ENCODE measurements around the gene MRTO4. TPM values are rescaled to one million over a fixed set of nuclear protein-coding genes. Genes with fewer than 3 reads are reported as not detected.
"Not testable (repeated sequence)": the region's sequence is repeated elsewhere in the genome, so short reads cannot be mapped to it uniquely, and the experiment has no call there.

MRTO4 gene
- total RNA-seq, 1 donor from 2014 or later: 20.4 TPM

DNA sequence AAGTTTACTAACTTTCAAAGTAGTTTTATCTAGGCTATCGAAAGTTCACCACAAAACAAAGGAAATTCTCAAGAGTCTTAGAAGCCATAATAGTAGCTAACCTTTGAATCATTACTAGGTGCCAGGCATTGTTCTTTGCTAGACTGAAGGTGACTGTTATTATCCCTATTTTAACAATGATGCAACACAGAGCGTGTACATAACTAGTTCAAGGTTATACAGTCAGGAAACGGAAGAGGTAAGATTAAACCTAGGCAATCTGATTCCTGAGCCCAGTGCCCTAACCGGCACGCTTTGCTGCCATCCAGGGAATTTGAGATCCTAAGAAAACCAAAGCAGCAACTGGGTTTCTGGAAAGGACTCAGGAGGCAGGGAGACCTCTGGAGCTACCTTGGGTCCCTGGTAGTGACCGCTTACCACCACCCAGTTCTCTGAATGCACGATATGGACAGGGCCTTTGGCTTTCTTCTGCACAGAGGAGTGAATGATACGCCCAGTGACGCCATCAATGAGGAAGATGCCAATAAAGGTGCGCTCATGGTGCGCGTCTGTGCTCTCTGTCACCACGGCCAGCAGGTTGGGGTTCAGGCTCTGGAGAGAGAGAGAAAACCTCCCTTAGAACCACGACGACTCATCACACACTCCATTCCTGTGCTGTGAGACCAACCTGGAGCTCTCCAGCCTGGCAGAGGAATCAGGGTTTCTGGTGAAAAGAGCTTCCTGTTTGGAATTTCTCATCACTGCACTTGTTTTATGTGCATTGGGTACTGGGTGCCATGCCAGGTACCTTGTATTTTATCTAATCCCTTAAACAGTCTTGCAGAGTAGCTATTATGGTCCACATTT is 28.4 kb upstream of the MRTO4 start:
- Histone ChIP-seq H3K4me1 (ENCODE audit: control insufficient read depth in 3 of 3, insufficient read depth in 3 of 3, low read length in 3 of 3) (peaks cover 39 to 45% (median 44%) of the 10 kb centered on the region in 3 donors), H3K27ac (ENCODE audit: low read depth, low read length) (peak overlapping the region; percentile 57), H3K27me3 (ENCODE audit: control insufficient read depth in 3 of 3, insufficient read depth in 3 of 3, low read length in 3 of 3) (no peaks in the 10 kb centered on the region), H3K9ac (ENCODE audit: low read depth in 1 of 3, low read length in 3 of 3) (peak overlapping the region in 1 of 3 donors; percentile 4), H3K9me3 (ENCODE audit: control insufficient read depth in 3 of 3, low read length in 3 of 3) (no peaks in the 10 kb centered on the region), H3K4me3 (ENCODE audit: low read length in 3 of 3) (no peak overlapping the region), H3K36me3 (ENCODE audit: control insufficient read depth in 3 of 3, insufficient read depth in 3 of 3, low read length in 3 of 3) (peaks cover 30 to 63% (median 56%) of the 10 kb centered on the region in 3 donors)

DNA sequence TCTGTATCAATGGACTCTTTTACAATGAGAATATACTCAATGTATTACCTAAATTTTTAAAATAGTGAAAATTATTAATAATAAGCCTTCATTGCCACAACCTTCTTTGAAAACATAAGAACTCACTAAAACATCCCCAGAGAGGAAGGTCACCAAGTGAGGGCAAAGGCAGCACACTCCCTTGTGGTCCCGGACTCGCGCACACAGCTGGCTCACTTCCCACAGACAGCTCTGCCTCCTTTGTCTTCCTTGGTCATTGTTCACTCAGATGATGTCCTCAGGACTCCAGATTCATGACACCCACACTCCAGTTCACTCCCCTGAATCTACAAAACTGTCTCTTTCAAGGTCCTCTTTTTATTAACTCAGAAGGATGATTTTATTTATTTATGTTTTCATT is 22.4 kb upstream of the MRTO4 start:
- Histone ChIP-seq H3K4me3 (ENCODE audit: low read length in 3 of 3) (no peak overlapping the region), H3K9me3 (ENCODE audit: control insufficient read depth in 3 of 3, low read length in 3 of 3) (no peaks in the 10 kb centered on the region), H3K4me1 (ENCODE audit: control insufficient read depth in 3 of 3, insufficient read depth in 3 of 3, low read length in 3 of 3) (peaks cover 17 to 25% (median 17%) of the 10 kb centered on the region in 3 donors), H3K36me3 (ENCODE audit: control insufficient read depth in 3 of 3, insufficient read depth in 3 of 3, low read length in 3 of 3) (peaks cover 35 to 65% (median 65%) of the 10 kb centered on the region in 3 donors), H3K27me3 (ENCODE audit: control insufficient read depth in 3 of 3, insufficient read depth in 3 of 3, low read length in 3 of 3) (no peaks in the 10 kb centered on the region), H3K27ac (ENCODE audit: low read depth, low read length) (no peak overlapping the region), H3K9ac (ENCODE audit: low read depth in 1 of 3, low read length in 3 of 3) (no peak overlapping the region)

DNA sequence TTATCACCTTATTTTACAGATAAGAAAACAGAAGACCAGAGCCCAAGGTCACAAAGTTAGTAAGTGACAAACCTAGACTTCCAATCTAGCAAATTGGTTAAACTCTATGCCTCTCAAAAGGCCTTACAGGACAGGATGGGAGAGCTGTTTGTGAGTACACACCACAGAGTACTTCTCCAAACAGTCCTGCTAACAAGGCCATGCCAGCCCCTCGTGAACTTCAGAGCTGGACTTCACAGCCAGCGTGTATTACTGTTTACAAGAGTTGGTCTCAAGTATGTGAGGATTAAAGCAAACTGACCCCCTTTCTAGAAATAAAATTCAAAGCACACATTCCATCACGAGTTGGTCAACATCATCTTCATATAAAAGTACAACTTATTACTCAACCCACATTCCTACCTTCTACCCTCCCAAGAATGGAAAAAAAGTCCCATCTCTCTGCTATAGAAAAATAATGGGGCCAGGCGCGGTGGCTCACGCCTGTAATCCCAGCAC is 21.7 kb upstream of the MRTO4 start:
- no peak overlapping the region for H3K4me3 ChIP-seq (ENCODE audit: low read length in 3 of 3)
- peaks cover 17 to 26% (median 18%) of the 10 kb centered on the region in 3 donors for H3K4me1 ChIP-seq (ENCODE audit: control insufficient read depth in 3 of 3, insufficient read depth in 3 of 3, low read length in 3 of 3)
- peaks cover 37 to 62% (median 60%) of the 10 kb centered on the region in 3 donors for H3K36me3 ChIP-seq (ENCODE audit: control insufficient read depth in 3 of 3, insufficient read depth in 3 of 3, low read length in 3 of 3)
- H3K27me3 ChIP-seq (ENCODE audit: control insufficient read depth in 3 of 3, insufficient read depth in 3 of 3, low read length in 3 of 3): no peaks in the 10 kb centered on the region
- H3K27ac ChIP-seq (ENCODE audit: low read depth, low read length): no peak overlapping the region
- no peak overlapping the region for H3K9ac ChIP-seq (ENCODE audit: low read depth in 1 of 3, low read length in 3 of 3)
- H3K9me3 ChIP-seq (ENCODE audit: control insufficient read depth in 3 of 3, low read length in 3 of 3): no peaks in the 10 kb centered on the region

DNA sequence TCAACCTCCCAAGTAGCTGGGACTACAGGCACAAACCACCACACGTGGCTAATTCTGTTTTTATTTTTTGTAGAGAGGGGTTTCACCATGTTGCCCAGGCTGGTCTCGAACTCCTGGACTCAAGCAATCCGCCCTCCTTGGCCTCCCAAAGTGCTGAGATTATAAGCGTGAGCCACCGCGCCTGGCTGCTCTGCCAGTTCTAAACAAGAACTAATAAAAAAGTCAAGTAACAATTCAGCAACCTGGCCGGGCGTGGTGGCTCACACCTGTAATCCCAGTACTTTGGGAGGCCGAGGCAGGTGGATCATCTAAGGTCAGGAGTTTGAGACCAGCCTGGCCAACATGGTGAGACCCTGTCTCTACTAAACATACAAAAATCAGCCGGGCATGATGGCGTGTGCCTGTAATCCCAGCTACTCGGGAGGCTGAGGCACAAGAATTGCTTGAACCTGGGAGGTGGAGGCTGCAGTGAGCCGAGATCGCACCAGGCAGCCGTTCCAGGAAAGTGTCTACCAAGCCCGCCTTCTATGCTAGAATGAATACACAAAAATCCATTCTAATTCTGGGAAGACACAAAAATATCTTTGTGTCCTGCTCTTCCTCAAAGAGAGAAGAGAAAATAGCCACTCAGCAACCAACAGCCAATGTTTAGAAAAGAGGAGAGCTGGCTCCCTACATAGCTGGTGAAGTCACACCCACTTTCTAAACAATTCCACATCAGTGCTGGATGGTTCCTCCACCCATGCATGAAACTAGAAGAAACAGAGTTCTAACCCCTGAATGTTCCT is 19.7 kb upstream of the MRTO4 start:
- not testable (repeated sequence) for H3K27me3 ChIP-seq (ENCODE audit: control insufficient read depth in 3 of 3, insufficient read depth in 3 of 3, low read length in 3 of 3); H3K9me3 ChIP-seq (ENCODE audit: control insufficient read depth in 3 of 3, low read length in 3 of 3); H3K9ac ChIP-seq (ENCODE audit: low read depth in 1 of 3, low read length in 3 of 3); H3K27ac ChIP-seq (ENCODE audit: low read depth, low read length); H3K4me3 ChIP-seq (ENCODE audit: low read length in 3 of 3)
- H3K36me3 ChIP-seq (ENCODE audit: control insufficient read depth in 3 of 3, insufficient read depth in 3 of 3, low read length in 3 of 3): peaks cover 29 to 58% (median 46%) of the 10 kb centered on the region in 3 donors
- peaks cover 17 to 26% (median 18%) of the 10 kb centered on the region in 3 donors for H3K4me1 ChIP-seq (ENCODE audit: control insufficient read depth in 3 of 3, insufficient read depth in 3 of 3, low read length in 3 of 3)

DNA sequence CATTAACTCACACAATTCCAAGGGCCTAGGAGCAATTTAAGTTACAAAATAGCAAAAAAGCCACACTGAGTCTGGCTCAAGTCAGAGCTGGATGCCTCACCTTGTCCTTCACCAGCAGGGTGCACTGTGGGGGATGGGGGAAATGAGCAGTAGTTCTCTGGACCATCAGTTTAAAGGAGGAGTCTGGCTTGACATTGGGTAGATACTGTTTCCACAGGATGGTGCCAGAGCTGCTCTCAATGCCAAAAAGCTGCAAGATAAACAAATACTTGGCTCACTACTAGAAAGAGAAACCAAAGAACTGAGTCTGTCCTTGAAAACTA is 19.1 kb upstream of the MRTO4 start:
- Histone ChIP-seq H3K4me1 (ENCODE audit: control insufficient read depth in 3 of 3, insufficient read depth in 3 of 3, low read length in 3 of 3) (peaks cover 17 to 26% (median 18%) of the 10 kb centered on the region in 3 donors), H3K27ac (ENCODE audit: low read depth, low read length) (peak overlapping the region; percentile 21), H3K36me3 (ENCODE audit: control insufficient read depth in 3 of 3, insufficient read depth in 3 of 3, low read length in 3 of 3) (peaks cover 31 to 59% (median 46%) of the 10 kb centered on the region in 3 donors), H3K9me3 (ENCODE audit: control insufficient read depth in 3 of 3, low read length in 3 of 3) (no peaks in the 10 kb centered on the region), H3K27me3 (ENCODE audit: control insufficient read depth in 3 of 3, insufficient read depth in 3 of 3, low read length in 3 of 3) (no peaks in the 10 kb centered on the region), H3K9ac (ENCODE audit: low read depth in 1 of 3, low read length in 3 of 3) (no peak overlapping the region), H3K4me3 (ENCODE audit: low read length in 3 of 3) (no peak overlapping the region)

GRCh38 chr1:19234224-19234623 is 17.4 kb upstream of the MRTO4 start:
- Histone ChIP-seq H3K4me1 (ENCODE audit: control insufficient read depth in 3 of 3, insufficient read depth in 3 of 3, low read length in 3 of 3) (peaks cover 19 to 28% (median 21%) of the 10 kb centered on the region in 3 donors), H3K27me3 (ENCODE audit: control insufficient read depth in 3 of 3, insufficient read depth in 3 of 3, low read length in 3 of 3) (no peaks in the 10 kb centered on the region), H3K27ac (ENCODE audit: low read depth, low read length) (no peak overlapping the region), H3K9ac (ENCODE audit: low read depth in 1 of 3, low read length in 3 of 3) (peak overlapping the region in 1 of 3 donors; percentile 1), H3K36me3 (ENCODE audit: control insufficient read depth in 3 of 3, insufficient read depth in 3 of 3, low read length in 3 of 3) (peaks cover 46 to 68% (median 61%) of the 10 kb centered on the region in 3 donors), H3K9me3 (ENCODE audit: control insufficient read depth in 3 of 3, low read length in 3 of 3) (no peaks in the 10 kb centered on the region), H3K4me3 (ENCODE audit: low read length in 3 of 3) (no peak overlapping the region)

DNA sequence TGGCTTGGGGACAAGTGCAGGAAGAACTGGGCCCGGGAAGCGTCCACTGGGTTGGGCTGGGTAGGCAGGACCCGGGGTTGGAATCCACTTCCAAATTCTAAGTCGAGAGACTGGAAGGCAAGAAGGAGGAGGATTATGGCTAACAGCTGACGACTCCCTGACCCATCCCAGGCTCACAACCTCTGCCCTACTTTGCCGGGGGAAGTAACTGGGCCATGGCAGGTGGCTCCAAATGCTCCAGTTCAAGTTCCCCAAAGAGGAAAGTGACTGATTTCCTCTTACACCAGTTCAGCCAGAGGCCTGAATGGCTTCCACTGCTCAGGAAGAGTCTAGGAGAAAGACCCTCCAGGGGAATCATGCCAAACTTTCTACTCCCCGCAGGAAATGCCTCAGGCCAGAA is 11.7 kb upstream of the MRTO4 start:
- peaks cover 18 to 22% (median 21%) of the 10 kb centered on the region in 3 donors for H3K4me1 ChIP-seq (ENCODE audit: control insufficient read depth in 3 of 3, insufficient read depth in 3 of 3, low read length in 3 of 3)
- H3K9ac ChIP-seq (ENCODE audit: low read depth in 1 of 3, low read length in 3 of 3): peak overlapping the region in 2 of 3 donors; percentile 47 to 72
- peak overlapping the region; percentile 49 for H3K27ac ChIP-seq (ENCODE audit: low read depth, low read length)
- H3K4me3 ChIP-seq (ENCODE audit: low read length in 3 of 3): no peak overlapping the region
- H3K9me3 ChIP-seq (ENCODE audit: control insufficient read depth in 3 of 3, low read length in 3 of 3): no peaks in the 10 kb centered on the region
- peaks cover 55 to 77% (median 66%) of the 10 kb centered on the region in 3 donors for H3K36me3 ChIP-seq (ENCODE audit: control insufficient read depth in 3 of 3, insufficient read depth in 3 of 3, low read length in 3 of 3)
- H3K27me3 ChIP-seq (ENCODE audit: control insufficient read depth in 3 of 3, insufficient read depth in 3 of 3, low read length in 3 of 3): no peaks in the 10 kb centered on the region

DNA sequence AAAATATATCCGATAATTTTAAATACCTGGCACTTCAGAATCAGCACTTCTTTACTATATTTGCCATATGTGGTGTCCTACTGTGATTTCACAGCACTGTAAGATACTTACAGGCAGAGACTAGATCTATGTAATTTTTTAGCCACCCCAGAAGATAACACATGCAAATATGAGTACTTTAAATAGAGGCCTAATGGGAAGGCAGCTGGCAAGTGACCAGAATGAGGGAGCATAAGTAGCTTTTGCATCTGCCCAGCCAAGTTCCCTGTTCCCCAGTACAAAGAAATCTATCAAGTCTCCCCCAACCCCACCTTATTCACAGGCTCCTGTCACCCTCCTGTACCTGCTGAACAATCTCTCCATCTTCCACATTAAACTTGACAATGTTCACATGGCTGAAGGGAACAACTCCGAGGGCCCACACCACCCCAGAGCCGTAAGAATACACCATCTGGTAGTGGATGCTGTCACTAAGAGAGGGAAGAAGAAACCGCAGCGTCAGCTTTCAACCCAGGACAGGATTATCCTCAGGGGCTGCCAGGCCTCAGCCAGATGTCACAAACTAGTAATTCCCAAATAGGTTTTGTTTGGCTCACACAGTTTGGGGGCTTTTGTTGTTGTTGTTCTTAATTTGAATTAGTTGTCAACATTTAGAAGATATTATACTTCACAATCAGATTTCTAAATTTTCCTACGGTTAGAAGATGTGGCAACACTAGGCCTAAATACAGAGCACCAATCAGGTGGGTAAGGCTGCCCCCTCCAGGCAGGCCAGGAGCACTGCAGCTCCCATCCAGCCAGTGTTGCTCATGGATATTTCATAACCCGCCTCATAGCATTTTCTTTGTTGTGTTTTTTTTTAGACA is 10.7 kb upstream of the MRTO4 start:
- H3K9ac ChIP-seq (ENCODE audit: low read depth in 1 of 3, low read length in 3 of 3): peak overlapping the region; percentile 5 to 72 (median 63)
- peaks cover 54 to 73% (median 72%) of the 10 kb centered on the region in 3 donors for H3K36me3 ChIP-seq (ENCODE audit: control insufficient read depth in 3 of 3, insufficient read depth in 3 of 3, low read length in 3 of 3)

GRCh38 chr1:19250629-19251304 is 838 bp upstream of the MRTO4 start:
- Histone ChIP-seq H3K27me3 (ENCODE audit: control insufficient read depth in 3 of 3, insufficient read depth in 3 of 3, low read length in 3 of 3) (no peaks in the 10 kb centered on the region), H3K9ac (ENCODE audit: low read depth in 1 of 3, low read length in 3 of 3) (peak overlapping the region; percentile 71 to 97 (median 94)), H3K4me3 (ENCODE audit: low read length in 3 of 3) (peak overlapping the region; percentile 94 to 99 (median 98)), H3K9me3 (ENCODE audit: control insufficient read depth in 3 of 3, low read length in 3 of 3) (no peaks in the 10 kb centered on the region), H3K27ac (ENCODE audit: low read depth, low read length) (peak overlapping the region; percentile 93), H3K4me1 (ENCODE audit: control insufficient read depth in 3 of 3, insufficient read depth in 3 of 3, low read length in 3 of 3) (peaks cover 27 to 33% (median 31%) of the 10 kb centered on the region in 3 donors), H3K36me3 (ENCODE audit: control insufficient read depth in 3 of 3, insufficient read depth in 3 of 3, low read length in 3 of 3) (peaks cover 4 to 9% (median 6%) of the 10 kb centered on the region in 3 donors)

More for the DNA sequence above, 10.7 kb upstream of the MRTO4 start:
- peak overlapping the region; percentile 49 for H3K27ac ChIP-seq (ENCODE audit: low read depth, low read length)
- H3K4me1 ChIP-seq (ENCODE audit: control insufficient read depth in 3 of 3, insufficient read depth in 3 of 3, low read length in 3 of 3): peaks cover 18 to 22% (median 21%) of the 10 kb centered on the region in 3 donors
- no peaks in the 10 kb centered on the region for H3K27me3 ChIP-seq (ENCODE audit: control insufficient read depth in 3 of 3, insufficient read depth in 3 of 3, low read length in 3 of 3)
- no peak overlapping the region for H3K4me3 ChIP-seq (ENCODE audit: low read length in 3 of 3)
- no peaks in the 10 kb centered on the region for H3K9me3 ChIP-seq (ENCODE audit: control insufficient read depth in 3 of 3, low read length in 3 of 3)

Data from skeletal muscle tissue (tissue), 4 donors.